ENCODE results near the gene SDK2. TPM values are rescaled to one million over a fixed set of nuclear protein-coding genes. Genes with fewer than 3 reads are reported as not detected.
"Not testable (repeated sequence)": the region's sequence is repeated elsewhere in the genome, so short reads cannot be mapped to it uniquely, and the experiment has no call there.

SDK2 gene
- total and polyA plus RNA-seq, 2 donors, result 0.66 to 0.87 TPM

DNA sequence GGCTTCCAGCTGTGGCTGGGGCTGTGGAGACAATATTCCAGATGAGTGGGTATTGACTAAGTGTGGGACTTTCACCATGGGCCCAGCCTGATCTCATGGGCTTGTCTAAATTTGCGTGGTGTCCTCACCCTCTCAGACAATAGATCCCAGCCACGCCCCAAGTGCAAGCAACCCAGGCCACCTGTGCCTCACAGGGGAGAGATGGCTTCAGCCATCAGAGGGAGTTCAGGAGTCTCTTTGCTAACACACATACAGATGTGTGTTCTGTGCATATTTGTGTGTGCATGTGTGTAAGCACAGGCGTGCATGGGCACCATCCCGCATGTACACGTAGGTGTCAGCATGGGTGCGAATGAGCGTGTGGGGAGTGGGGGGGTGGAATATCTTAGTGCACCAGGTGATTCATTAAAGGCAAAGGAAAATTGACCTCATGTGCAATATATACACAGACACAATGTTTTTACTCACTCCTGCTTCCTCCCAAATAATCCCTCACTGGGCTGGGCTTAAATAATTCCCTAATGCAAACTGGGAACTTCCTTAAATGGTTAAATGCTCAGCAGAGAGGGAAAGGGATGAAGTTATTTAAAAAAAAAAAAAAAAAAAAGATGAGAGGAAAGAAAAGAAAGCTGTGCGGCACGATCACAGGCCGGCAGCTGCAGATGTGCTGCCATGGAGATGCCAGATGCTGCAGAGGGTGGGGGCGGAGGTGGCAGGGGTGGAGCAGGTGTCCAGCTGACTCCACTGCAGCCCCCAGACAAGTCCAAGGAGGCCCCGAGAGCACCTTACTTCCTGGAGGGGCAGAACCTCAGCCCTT is 308.4 kb downstream of the SDK2 start:
- Histone ChIP-seq H3K36me3 (ENCODE audit: control insufficient read depth in 2 of 2, insufficient read depth in 2 of 2, low read length in 1 of 2) (no peaks in the 10 kb centered on the region), H3K27ac (ENCODE audit: low read depth in 1 of 2, low read length in 1 of 2) (no peak overlapping the region), H3K4me3 (ENCODE audit: low read length in 2 of 2) (no peak overlapping the region), H3K9me3 (ENCODE audit: control insufficient read depth in 2 of 2, insufficient read depth in 1 of 2, low read length in 1 of 2) (no peaks in the 10 kb centered on the region), H3K4me1 (ENCODE audit: control insufficient read depth in 2 of 2, insufficient read depth in 2 of 2, low read length in 2 of 2) (peaks cover 0 to 2% of the 10 kb centered on the region in 2 donors), H3K27me3 (ENCODE audit: control insufficient read depth in 2 of 2, insufficient read depth in 1 of 2, low read length in 1 of 2) (no peaks in the 10 kb centered on the region)
- 90% methylated on average over 12 of the region's 12 CpGs for WGBS
- no peak for DNase-seq (ENCODE audit: low read depth in 6 of 9, low spot score in 9 of 9)

DNA sequence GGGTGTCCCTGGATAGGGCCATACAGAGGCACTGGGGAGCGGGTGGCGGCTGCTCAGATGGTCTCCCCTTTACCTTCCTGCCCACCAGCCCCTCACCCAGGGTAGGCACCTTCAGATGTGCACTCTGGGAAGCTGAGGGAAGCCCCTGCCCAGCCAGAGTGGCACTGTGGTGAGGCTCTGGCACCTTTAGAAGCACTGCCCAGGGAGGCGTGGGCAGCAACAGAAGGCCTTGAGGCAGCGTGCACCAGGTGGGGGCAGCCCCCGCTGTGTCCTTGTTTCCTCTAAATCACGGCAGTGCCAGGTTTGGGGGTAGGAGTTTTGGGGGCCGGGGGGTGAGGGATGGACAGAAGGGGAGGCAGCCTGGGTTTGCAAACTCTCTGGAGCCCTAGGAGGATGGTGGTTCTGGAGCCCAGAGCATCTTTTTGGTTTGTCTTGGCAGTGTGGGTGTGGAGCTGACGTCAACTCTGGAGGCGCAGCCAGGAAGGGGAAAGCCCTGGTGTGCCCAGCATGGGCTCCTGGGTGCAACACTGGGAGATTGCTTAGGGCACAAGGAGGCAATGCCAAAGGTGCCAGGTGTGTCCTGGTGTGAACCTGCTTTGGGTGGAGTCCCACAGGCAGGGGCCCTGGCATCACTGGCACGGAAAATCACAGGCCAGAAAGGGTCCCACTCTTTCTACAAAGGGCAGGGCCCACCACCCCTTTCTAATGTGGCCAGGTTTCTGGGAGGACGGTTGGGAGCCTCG is 309.3 kb downstream of the SDK2 start:
- Histone ChIP-seq H3K4me3 (ENCODE audit: low read length in 2 of 2) (no peak overlapping the region), H3K4me1 (ENCODE audit: control insufficient read depth in 2 of 2, insufficient read depth in 2 of 2, low read length in 2 of 2) (no peaks in the 10 kb centered on the region), H3K27ac (ENCODE audit: low read depth in 1 of 2, low read length in 1 of 2) (no peak overlapping the region), H3K27me3 (ENCODE audit: control insufficient read depth in 2 of 2, insufficient read depth in 1 of 2, low read length in 1 of 2) (no peaks in the 10 kb centered on the region), H3K9me3 (ENCODE audit: control insufficient read depth in 2 of 2, insufficient read depth in 1 of 2, low read length in 1 of 2) (no peaks in the 10 kb centered on the region), H3K36me3 (ENCODE audit: control insufficient read depth in 2 of 2, insufficient read depth in 2 of 2, low read length in 1 of 2) (no peaks in the 10 kb centered on the region)
- no peak for DNase-seq (ENCODE audit: low read depth in 6 of 9, low spot score in 9 of 9)
- WGBS, result 87% methylated on average over 12 of the region's 12 CpGs

- DNase-seq (ENCODE audit: low read depth in 6 of 9, low spot score in 9 of 9); H3K4me1 ChIP-seq (ENCODE audit: control insufficient read depth in 2 of 2, insufficient read depth in 2 of 2, low read length in 2 of 2); H3K27ac ChIP-seq (ENCODE audit: low read depth in 1 of 2, low read length in 1 of 2); H3K36me3 ChIP-seq (ENCODE audit: control insufficient read depth in 2 of 2, insufficient read depth in 2 of 2, low read length in 1 of 2); H3K4me3 ChIP-seq (ENCODE audit: low read length in 2 of 2); H3K27me3 ChIP-seq (ENCODE audit: control insufficient read depth in 2 of 2, insufficient read depth in 1 of 2, low read length in 1 of 2); H3K9me3 ChIP-seq (ENCODE audit: control insufficient read depth in 2 of 2, insufficient read depth in 1 of 2, low read length in 1 of 2): not testable (repeated sequence)
- WGBS, result 94% methylated on average over 9 of the region's 9 CpGs
These were observed 310.8 kb downstream of the SDK2 start for GRCh38 chr17:73333445-73333844.

DNA sequence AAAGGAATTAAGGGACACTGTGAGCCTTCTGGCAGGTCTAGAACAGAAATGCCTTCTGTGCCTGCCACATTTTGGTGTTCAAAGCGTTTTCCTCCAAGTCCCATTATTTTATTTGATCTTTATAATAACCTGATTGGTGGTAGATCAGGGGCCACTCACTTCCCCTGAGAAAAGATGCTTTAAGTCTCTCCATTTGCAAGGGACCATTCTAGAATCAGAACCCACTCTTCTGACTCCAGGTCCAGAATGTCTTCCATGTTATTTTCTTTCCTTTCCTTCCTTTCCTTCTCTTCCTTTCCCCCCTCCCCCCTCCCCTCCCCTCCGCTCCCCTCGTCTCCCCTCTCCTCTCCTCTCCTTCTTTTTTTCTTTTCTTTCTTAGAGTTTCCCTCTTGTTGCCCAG is 313.2 kb downstream of the SDK2 start:
- no peaks in the 10 kb centered on the region for H3K9me3 ChIP-seq (ENCODE audit: control insufficient read depth in 2 of 2, insufficient read depth in 1 of 2, low read length in 1 of 2)
- no peaks in the 10 kb centered on the region for H3K36me3 ChIP-seq (ENCODE audit: control insufficient read depth in 2 of 2, insufficient read depth in 2 of 2, low read length in 1 of 2)
- H3K4me1 ChIP-seq (ENCODE audit: control insufficient read depth in 2 of 2, insufficient read depth in 2 of 2, low read length in 2 of 2), result no peaks in the 10 kb centered on the region
- no peak overlapping the region for H3K4me3 ChIP-seq (ENCODE audit: low read length in 2 of 2)
- WGBS, result 87% methylated on average over 3 of the region's 3 CpGs
- H3K27ac ChIP-seq (ENCODE audit: low read depth in 1 of 2, low read length in 1 of 2), result no peak overlapping the region
- DNase-seq (ENCODE audit: low read depth in 6 of 9, low spot score in 9 of 9), result no peak
- no peaks in the 10 kb centered on the region for H3K27me3 ChIP-seq (ENCODE audit: control insufficient read depth in 2 of 2, insufficient read depth in 1 of 2, low read length in 1 of 2)

DNA sequence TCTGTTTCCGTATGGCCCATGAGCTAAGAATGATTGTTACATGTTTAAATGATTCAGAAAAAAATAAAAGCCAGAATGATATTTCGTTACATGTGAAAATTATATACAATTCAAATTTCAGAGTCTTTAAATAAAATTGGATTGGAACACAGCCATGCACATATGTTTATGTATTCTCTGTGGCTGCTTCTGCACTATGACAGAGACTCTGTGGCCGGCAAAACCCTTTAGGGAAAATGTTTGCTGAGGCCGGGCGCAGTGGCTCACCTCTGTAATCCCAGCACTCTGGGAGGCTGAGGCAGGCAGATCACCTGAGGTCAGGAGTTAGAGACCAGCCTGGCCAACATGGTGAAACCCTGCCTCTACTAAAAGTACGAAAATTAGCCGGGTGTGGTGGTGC is 316.6 kb downstream of the SDK2 start:
- Histone ChIP-seq H3K27me3 (ENCODE audit: control insufficient read depth in 2 of 2, insufficient read depth in 1 of 2, low read length in 1 of 2) (peaks cover 0 to 12% of the 10 kb centered on the region in 2 donors), H3K36me3 (ENCODE audit: control insufficient read depth in 2 of 2, insufficient read depth in 2 of 2, low read length in 1 of 2) (no peaks in the 10 kb centered on the region), H3K9me3 (ENCODE audit: control insufficient read depth in 2 of 2, insufficient read depth in 1 of 2, low read length in 1 of 2) (no peaks in the 10 kb centered on the region), H3K27ac (ENCODE audit: low read depth in 1 of 2, low read length in 1 of 2) (no peak overlapping the region), H3K4me1 (ENCODE audit: control insufficient read depth in 2 of 2, insufficient read depth in 2 of 2, low read length in 2 of 2) (peaks cover 0 to 10% of the 10 kb centered on the region in 2 donors), H3K4me3 (ENCODE audit: low read length in 2 of 2) (no peak overlapping the region)
- no peak for DNase-seq (ENCODE audit: low read depth in 6 of 9, low spot score in 9 of 9)
- 96% methylated on average over 7 of the region's 7 CpGs for WGBS

DNA sequence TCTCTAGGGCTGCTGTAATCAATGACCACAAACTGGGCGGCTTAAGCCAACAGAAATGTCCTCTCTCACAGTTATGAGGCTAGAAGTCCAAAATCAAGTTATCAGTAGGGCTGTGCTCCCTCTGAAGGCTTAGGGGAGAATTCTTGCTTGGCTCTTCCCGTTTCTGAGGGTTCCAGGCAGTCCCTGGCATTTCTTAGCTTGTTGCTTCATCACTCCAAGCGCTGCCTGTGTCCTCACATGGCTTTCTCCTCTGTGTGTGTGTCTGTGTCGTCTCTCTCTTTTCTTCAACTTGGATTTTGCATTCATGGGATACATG is 318.8 kb downstream of the SDK2 start:
- no peak overlapping the region for H3K4me3 ChIP-seq (ENCODE audit: low read length in 2 of 2)
- peak overlapping the region in 1 of 2 donors; percentile 60 for H3K27ac ChIP-seq (ENCODE audit: low read depth in 1 of 2, low read length in 1 of 2)
- DNase-seq (ENCODE audit: low read depth in 6 of 9, low spot score in 9 of 9), result no peak
- no peaks in the 10 kb centered on the region for H3K9me3 ChIP-seq (ENCODE audit: control insufficient read depth in 2 of 2, insufficient read depth in 1 of 2, low read length in 1 of 2)
- WGBS, result 81% methylated on average over 4 of the region's 4 CpGs
- H3K4me1 ChIP-seq (ENCODE audit: control insufficient read depth in 2 of 2, insufficient read depth in 2 of 2, low read length in 2 of 2), result peaks cover 0 to 12% of the 10 kb centered on the region in 2 donors
- H3K27me3 ChIP-seq (ENCODE audit: control insufficient read depth in 2 of 2, insufficient read depth in 1 of 2, low read length in 1 of 2), result peaks cover 0 to 12% of the 10 kb centered on the region in 2 donors
- H3K36me3 ChIP-seq (ENCODE audit: control insufficient read depth in 2 of 2, insufficient read depth in 2 of 2, low read length in 1 of 2), result no peaks in the 10 kb centered on the region

GRCh38 chr17:73324711-73325526 is 319.3 kb downstream of the SDK2 start:
- H3K27me3 ChIP-seq (ENCODE audit: control insufficient read depth in 2 of 2, insufficient read depth in 1 of 2, low read length in 1 of 2), result peaks cover 0 to 12% of the 10 kb centered on the region in 2 donors
- H3K27ac ChIP-seq (ENCODE audit: low read depth in 1 of 2, low read length in 1 of 2), result peak overlapping the region in 1 of 2 donors; percentile 46
- 86% methylated on average over 17 of the region's 17 CpGs for WGBS
- no peak overlapping the region for H3K4me3 ChIP-seq (ENCODE audit: low read length in 2 of 2)
- no peaks in the 10 kb centered on the region for H3K36me3 ChIP-seq (ENCODE audit: control insufficient read depth in 2 of 2, insufficient read depth in 2 of 2, low read length in 1 of 2)
- H3K9me3 ChIP-seq (ENCODE audit: control insufficient read depth in 2 of 2, insufficient read depth in 1 of 2, low read length in 1 of 2), result no peaks in the 10 kb centered on the region
- no peak for DNase-seq (ENCODE audit: low read depth in 6 of 9, low spot score in 9 of 9)
- peaks cover 0 to 12% of the 10 kb centered on the region in 2 donors for H3K4me1 ChIP-seq (ENCODE audit: control insufficient read depth in 2 of 2, insufficient read depth in 2 of 2, low read length in 2 of 2)

DNA sequence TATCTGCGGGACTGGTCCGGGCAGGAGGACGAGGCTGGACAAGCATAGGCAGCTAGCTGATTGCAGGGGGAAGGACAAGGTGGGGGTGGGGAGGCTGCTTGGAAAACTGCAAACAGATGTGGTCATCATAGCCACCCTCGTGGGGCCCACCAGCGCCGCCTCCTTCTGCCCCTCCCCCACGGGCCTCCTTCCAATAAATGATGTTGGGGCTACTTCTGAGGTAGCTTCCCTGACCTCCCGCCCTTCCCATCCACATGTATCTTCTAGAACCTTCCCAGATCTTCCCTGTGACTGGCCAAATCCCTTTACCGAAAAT is 320.1 kb downstream of the SDK2 start:
- Histone ChIP-seq H3K27me3 (ENCODE audit: control insufficient read depth in 2 of 2, insufficient read depth in 1 of 2, low read length in 1 of 2) (peaks cover 0 to 12% of the 10 kb centered on the region in 2 donors), H3K9me3 (ENCODE audit: control insufficient read depth in 2 of 2, insufficient read depth in 1 of 2, low read length in 1 of 2) (no peaks in the 10 kb centered on the region), H3K36me3 (ENCODE audit: control insufficient read depth in 2 of 2, insufficient read depth in 2 of 2, low read length in 1 of 2) (no peaks in the 10 kb centered on the region), H3K4me1 (ENCODE audit: control insufficient read depth in 2 of 2, insufficient read depth in 2 of 2, low read length in 2 of 2) (peaks cover 0 to 12% of the 10 kb centered on the region in 2 donors), H3K27ac (ENCODE audit: low read depth in 1 of 2, low read length in 1 of 2) (peak overlapping the region in 1 of 2 donors; percentile 64), H3K4me3 (ENCODE audit: low read length in 2 of 2) (no peak overlapping the region)
- 81% methylated on average over 9 of the region's 9 CpGs for WGBS
- DNase-seq (ENCODE audit: low read depth in 6 of 9, low spot score in 9 of 9), result no peak
